ENCODE results near the gene OBSCN. TPM values are rescaled to one million over a fixed set of nuclear protein-coding genes. Genes with fewer than 3 reads are reported as not detected.

OBSCN gene
- total and polyA plus RNA-seq, 12 donors, result 176 to 639 (median 407) TPM

GRCh38 chr1:228417483-228418203 lies 209.8 kb downstream of the OBSCN start:
- TF ChIP-seq CTCF (IDR thresholded peaks at IDR 0.05), result no peak
- Histone ChIP-seq H3K27ac (no peak overlapping the region), H3K9me3 (no peaks in the 10 kb centered on the region), H3K4me1 (peaks cover 8 to 23% (median 15%) of the 10 kb centered on the region in 9 donors), H3K27me3 (peaks cover 0 to 77% (median 33%) of the 10 kb centered on the region in 7 donors), H3K4me3 (no peak overlapping the region), H3K36me3 (no peaks in the 10 kb centered on the region)
- intact Hi-C loops (cut with DNase I), result no loop called here
- 82 to 84% methylated on average over 7 of the region's 7 CpGs for WGBS, 2 donors
- DNase-seq (no peak), ATAC-seq (no peak)

DNA sequence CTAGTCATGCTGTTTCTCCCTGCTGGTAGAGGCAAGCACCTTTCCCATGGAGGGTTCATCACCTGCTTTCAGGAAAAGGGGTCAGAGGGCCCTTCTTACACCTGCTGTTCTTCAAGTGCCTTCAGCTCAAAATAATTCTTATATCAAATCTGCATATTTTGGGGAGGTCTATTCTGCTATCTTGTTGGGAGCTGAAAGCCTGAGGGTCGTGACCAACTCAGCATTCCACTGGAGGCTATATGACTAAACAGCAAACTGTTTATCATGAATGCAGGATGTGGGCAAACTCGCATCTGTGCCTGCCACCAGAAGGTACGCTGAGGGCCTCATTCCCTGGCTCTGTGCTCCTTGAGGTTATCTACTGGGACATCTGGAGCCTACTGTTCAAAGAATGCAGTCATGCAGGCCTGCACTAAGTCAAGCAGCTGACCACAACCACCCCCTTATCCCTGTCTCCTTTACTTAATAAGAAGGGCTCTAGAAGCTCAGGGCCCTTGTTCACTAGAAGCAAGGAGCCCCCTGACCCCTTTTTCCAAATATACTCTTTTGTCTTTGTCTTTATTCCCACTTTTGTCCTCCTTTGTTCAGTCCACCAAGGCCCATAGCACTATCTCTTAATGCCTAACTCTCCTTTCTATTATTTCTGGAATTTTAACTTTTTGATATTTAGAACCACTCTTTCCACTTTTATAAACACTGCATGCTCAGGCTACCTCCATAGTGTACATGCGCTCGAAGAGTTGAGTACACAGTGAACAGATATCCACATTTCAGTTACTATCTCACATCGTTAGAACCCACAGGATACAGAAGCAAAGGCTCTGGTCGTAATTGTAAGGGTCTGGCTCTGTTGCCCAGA lies 213.4 kb downstream of the OBSCN start:
- TF ChIP-seq CTCF (IDR thresholded peaks at IDR 0.05), result no peak
- H3K36me3 ChIP-seq, result no peaks in the 10 kb centered on the region
- no peak overlapping the region for H3K4me3 ChIP-seq
- 90 to 92% methylated on average over 7 of the region's 7 CpGs for WGBS, 2 donors
- ATAC-seq (no peak), DNase-seq (no peak)
- peaks cover 0 to 51% (median 27%) of the 10 kb centered on the region in 7 donors for H3K27me3 ChIP-seq
- H3K4me1 ChIP-seq, result peaks cover 4 to 14% (median 11%) of the 10 kb centered on the region in 9 donors
- intact Hi-C loops (cut with DNase I), result no loop called here
- H3K27ac ChIP-seq, result no peak overlapping the region
- no peaks in the 10 kb centered on the region for H3K9me3 ChIP-seq

GRCh38 chr1:228423404-228424053 lies 215.7 kb downstream of the OBSCN start:
- DNase-seq (no peak), ATAC-seq (no peak)
- WGBS, 2 donors, result 92 to 93% methylated on average over 7 of the region's 7 CpGs

More at GRCh38 chr1:228423404-228424053, 215.7 kb downstream of the OBSCN start:
- Histone ChIP-seq H3K9me3 (no peaks in the 10 kb centered on the region), H3K36me3 (no peaks in the 10 kb centered on the region), H3K4me1 (no peaks in the 10 kb centered on the region), H3K27ac (no peak overlapping the region), H3K4me3 (no peak overlapping the region), H3K27me3 (peaks cover 0 to 28% (median 7%) of the 10 kb centered on the region in 7 donors)
- TF ChIP-seq CTCF (IDR thresholded peaks at IDR 0.05), result no peak
- intact Hi-C loops (cut with DNase I), result no loop called here
